ENCODE measurements around the gene ATG7.

Gene ATG7

DNA sequence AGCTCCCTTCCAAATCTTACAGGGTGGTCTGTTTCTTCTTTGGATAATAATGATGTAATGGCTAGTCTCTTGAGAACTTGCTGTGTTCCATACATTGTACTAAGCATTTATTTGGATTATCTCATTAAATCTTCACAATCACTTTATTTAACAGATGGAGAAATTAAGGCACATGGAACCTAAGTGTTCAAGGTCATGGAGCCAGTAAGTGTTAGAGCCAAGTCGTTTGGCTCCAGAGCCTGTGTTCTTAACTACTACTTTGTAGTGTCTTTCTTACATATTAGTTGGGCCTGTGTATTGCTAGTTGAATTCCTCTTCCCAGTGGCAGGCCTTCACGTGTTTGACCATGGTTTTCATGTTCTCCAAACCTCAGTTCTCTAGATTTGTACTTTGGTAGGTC is 177.8 kb downstream of the ATG7 start:
- TF ChIP-seq, protein P1, sequence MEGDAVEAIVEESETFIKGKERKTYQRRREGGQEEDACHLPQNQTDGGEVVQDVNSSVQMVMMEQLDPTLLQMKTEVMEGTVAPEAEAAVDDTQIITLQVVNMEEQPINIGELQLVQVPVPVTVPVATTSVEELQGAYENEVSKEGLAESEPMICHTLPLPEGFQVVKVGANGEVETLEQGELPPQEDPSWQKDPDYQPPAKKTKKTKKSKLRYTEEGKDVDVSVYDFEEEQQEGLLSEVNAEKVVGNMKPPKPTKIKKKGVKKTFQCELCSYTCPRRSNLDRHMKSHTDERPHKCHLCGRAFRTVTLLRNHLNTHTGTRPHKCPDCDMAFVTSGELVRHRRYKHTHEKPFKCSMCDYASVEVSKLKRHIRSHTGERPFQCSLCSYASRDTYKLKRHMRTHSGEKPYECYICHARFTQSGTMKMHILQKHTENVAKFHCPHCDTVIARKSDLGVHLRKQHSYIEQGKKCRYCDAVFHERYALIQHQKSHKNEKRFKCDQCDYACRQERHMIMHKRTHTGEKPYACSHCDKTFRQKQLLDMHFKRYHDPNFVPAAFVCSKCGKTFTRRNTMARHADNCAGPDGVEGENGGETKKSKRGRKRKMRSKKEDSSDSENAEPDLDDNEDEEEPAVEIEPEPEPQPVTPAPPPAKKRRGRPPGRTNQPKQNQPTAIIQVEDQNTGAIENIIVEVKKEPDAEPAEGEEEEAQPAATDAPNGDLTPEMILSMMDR (IDR thresholded peaks at IDR 0.05; ENCODE audit: control extremely low read depth, extremely low read depth, low read depth, missing control alignments), result no peak
- DNase-seq (ENCODE audit: extremely low spot score), result no peak
- CTCF ChIA-PET, result interaction anchor here (1.2 kb wide), 1 partner anchor 9 kb away, joined by 4 read pairs; no protein-coding TSS in a partner anchor
- POLR2A ChIA-PET, result no interaction called here

DNA sequence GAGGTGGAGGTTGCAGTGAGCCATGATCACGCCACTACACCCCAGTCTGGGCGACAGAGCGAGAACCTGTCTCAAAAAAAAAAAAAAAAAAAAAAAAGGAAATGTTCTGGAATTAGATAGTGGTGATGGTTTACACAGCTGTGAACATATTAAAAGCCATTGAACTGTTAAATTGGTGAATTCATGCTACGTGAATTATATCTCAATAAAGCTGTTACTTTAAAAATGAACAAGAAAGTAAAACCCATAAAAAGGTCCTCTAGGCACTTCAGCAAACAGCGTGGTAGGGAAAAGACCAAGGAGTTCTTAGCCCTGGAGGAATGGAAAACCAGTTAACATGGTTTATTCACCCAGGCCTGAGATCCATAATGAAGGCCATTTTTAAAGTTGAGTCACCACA is 180.1 kb downstream of the ATG7 start:
- POLR2A ChIA-PET, result no interaction called here
- TF ChIP-seq, protein P1 (IDR thresholded peaks at IDR 0.05; ENCODE audit: control extremely low read depth, extremely low read depth, low read depth, missing control alignments), result no peak
- DNase-seq (ENCODE audit: extremely low spot score), result no peak
- CTCF ChIA-PET, result no interaction called here

DNA sequence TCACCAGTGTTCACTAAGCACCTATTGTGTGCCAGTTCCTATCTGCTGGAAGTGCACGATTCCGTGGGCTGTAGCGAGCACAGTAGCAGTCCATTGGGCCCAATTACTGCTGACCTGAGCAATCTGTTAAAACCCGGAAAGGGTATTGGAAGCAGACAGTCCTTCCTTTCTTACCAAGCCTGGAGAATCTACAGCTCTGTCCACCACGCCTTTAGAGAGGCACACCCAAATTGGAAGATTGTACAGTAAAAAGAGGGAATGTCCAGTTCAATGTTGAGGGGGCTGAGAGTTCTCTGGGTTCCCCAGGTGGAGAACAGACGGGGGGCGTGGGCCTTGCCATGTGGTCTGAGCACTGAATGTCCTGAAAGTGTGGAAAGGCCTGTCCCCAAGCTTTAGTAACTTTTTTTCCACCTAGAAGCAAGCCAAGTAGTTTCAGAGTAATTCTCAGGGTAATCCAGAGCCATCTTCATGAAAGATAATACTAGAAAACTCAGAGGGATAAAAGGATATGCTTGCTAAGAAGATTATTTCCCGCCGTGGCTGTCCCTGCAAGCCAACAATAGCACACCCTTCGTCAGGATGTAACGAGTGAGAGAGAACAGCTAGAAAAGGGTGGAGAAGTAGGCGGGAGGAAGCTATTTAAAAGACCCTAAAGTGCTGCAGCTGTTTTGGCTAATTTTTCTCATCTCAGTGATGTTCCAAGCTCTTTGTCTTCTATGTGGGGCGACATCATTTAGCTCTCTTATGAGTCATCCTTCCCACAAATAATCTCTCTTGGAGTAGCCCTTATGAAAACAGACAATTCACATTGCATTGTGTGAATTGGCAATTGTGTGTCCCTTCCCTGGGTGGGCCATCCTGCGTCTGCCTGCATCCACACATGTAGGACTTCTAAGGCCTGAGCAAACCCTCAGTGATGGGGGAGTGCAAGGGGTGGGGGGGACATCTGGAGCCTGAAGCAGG is 181.0 kb downstream of the ATG7 start:
- TF ChIP-seq, protein P1 (IDR thresholded peaks at IDR 0.05; ENCODE audit: control extremely low read depth, extremely low read depth, low read depth, missing control alignments), result no peak
- ChIA-PET POLR2A (no interaction called here), CTCF (interaction anchor here (1.6 to 1.8 kb wide), 2 partner anchors 10 to 19 kb away, joined by 5 read pairs; no protein-coding TSS in a partner anchor)
- no peak for DNase-seq (ENCODE audit: extremely low spot score)

DNA sequence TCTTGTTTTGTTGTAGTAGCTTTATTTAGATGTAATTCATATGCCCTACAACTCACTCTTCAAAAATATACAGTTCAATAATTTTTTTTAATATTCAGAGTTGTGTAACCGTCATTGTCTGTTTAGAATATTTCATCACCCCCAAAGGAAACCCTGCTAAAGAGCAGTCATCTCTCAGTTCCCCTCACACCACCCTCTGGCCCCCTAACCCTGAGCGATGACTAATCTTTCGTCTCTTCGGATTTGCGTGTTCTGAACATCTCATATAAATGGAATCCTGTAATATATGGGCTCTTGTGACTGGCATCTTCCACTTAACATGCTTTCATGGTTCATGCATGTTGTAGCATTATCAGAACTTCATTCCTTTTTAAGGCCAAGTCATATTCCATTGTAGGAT is 183.8 kb downstream of the ATG7 start:
- CTCF ChIA-PET, result interaction anchor here (0.8 kb wide), 1 partner anchor 9 kb away, joined by 3 read pairs; no protein-coding TSS in a partner anchor
- TF ChIP-seq, protein P1 (IDR thresholded peaks at IDR 0.05; ENCODE audit: control extremely low read depth, extremely low read depth, low read depth, missing control alignments), result no peak
- POLR2A ChIA-PET, result no interaction called here
- DNase-seq (ENCODE audit: extremely low spot score), result no peak

DNA sequence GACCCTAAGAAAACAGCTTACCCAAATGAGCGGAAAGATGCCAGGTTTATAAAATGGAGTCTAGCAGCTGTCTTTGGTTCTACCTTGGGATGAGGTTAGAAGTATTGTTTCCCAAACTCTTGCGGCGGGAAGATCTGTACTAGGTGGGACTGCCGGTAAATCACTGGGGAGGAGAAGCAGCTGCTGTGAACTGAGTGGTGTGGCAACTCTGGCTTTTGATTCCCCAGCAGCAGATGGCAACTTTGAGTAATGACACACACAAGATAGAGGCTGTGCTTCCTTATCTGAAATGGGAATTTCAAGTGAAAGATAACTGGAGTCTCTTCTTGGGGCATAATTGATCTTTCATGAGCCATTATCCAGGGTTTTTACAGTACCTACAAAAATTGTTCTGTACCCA is 184.9 kb downstream of the ATG7 start:
- ChIA-PET CTCF (no interaction called here), POLR2A (no interaction called here)
- DNase-seq (ENCODE audit: extremely low spot score), result no peak
- TF ChIP-seq, protein P1 (IDR thresholded peaks at IDR 0.05; ENCODE audit: control extremely low read depth, extremely low read depth, low read depth, missing control alignments), result no peak

DNA sequence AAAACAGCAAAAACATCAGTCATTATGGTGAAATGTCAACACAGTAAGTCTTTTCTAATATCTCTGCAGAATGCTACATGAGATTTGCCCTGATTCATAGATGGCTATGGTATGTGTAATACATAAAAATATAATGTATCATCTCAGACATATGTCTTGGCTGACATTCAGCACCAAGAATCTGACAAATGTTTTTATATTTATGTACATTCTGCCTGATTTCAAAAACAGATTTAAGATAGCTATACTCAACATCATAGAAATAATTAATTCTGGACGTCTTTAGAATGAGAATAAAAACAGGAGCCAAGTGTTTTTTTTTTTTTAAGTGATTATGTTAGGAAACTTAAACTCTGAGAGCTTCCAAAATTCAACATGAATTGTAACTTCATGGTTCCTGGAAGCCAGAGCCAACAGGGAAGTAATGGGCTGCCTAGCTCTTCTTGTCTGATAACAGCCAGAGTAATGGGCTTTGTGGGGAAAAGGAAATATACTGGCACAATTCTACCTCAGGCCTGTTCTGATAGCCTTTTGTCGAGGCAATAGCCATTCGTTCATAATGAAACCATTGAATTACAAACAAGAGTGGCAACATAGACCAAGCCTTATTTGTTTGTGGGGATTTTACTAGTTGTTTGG is 187.1 kb downstream of the ATG7 start:
- POLR2A ChIA-PET, result no interaction called here
- TF ChIP-seq, protein P1 (IDR thresholded peaks at IDR 0.05; ENCODE audit: control extremely low read depth, extremely low read depth, low read depth, missing control alignments), result no peak
- CTCF ChIA-PET, result interaction anchor here (1.5 kb wide), 1 partner anchor 9 kb away, joined by 4 read pairs; no protein-coding TSS in a partner anchor
- DNase-seq (ENCODE audit: extremely low spot score), result no peak

All from GM10248 (cell line).